GM20000 (cell line): ENCODE results near the gene PHF12.

Experiments used
- DNase-seq: peaks from one replicate; pipeline ENCODE4 v3.0.0; 2012; ENCODE audit warnings: low spot score
- CTCF ChIP-seq: IDR thresholded peaks from 2 replicates; pipeline ENCODE4 v1.5.1; 2012; ENCODE audit warnings: mild to moderate bottlenecking, control low read depth; ENCODE audit errors: extremely low read depth, missing control alignments

The PHF12 gene

DNA sequence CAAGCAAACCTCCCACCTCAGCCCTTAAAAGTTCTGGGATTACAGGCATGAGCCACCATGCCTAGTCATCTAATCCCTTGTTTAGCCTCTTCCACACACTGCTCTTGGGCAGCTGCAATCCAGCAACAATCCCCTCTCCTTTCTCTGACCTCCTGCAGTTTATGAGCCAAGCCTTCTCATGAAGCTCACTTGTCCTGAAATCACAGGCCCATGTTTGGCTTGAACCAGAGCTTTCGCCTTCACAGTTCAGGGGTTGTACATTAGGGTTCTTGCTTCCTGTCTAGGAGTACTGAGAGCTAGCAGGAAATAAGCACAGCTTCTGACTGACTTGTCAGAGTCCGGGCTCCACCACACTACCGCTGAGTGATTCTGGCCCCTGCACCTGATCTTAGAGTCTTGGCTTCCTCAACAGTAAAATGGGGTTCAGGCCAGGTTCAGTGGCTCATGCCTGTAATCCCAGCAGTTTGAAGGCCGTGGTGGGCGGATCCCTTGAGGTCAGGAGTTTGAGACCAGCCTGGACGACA is 80.2 kb downstream of the PHF12 start:
- peak; percentile 84 for DNase-seq
- TF ChIP-seq CTCF = no peak

- TF ChIP-seq CTCF = no peak
- DNase-seq = no peak
Measured at GRCh38 chr17:28867276-28867675, 84.0 kb downstream of the PHF12 start.

- no peak for TF ChIP-seq CTCF
- DNase-seq = no peak
Measured at GRCh38 chr17:28865946-28866752, 85.2 kb downstream of the PHF12 start.

DNA sequence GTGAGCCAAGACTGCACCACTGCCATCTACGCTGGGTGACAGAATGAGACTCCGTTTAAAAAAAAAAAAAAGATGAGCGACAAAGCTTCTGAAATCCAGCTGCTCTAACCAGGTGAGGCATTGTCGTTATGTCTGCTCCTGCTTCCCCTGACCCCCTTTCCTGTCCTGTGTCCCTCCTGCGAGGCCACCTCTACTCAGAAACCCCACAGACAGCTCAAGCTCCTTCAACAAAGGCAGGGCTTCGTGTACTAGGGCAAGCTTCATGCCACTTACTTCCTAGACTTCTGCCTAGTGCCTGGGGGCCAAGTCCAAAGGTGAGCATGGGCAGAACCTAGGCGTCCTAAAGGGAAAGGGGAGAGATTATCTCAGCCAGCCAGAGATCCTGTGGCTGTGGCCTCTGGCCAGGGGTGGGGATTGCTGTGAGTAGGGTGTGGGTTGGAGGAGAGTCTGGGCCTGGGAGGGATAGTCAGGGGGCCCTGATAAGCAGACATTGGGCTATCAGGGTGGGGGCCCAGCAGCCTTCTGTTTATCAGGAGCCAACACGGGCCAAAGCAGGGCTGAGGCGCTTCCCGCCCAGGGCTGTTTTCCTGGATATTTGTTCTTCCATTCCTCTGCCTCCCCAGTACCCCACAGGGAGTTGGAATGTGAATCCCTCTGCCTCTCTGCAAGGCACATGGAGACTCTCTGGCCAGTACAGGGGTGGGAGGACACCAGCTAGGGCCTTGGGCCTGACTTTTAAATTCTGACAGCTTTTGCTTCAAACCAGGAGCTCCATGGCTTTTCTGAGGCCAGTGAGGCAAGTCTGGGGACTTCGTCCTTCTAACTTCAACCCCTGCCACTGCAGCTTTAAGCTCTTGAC is 86.1 kb downstream of the PHF12 start:
- DNase-seq = no peak
- TF ChIP-seq CTCF = no peak

- no peak for TF ChIP-seq CTCF
Measured at GRCh38 chr17:28863953-28864352, 87.4 kb downstream of the PHF12 start.

GRCh38 chr17:28862561-28862960 is 88.8 kb downstream of the PHF12 start:
- no peak for TF ChIP-seq CTCF
- DNase-seq = no peak

More at GRCh38 chr17:28863953-28864352, 87.4 kb downstream of the PHF12 start:
- DNase-seq = no peak
